Fibroblast of skin of abdomen (primary cell): ENCODE data around the gene COL26A1.

Source experiments
- DNase-seq: peaks from one replicate; pipeline ENCODE4 v3.0.0-alpha.2; 2013

The COL26A1 gene

GRCh38 chr7:101373812-101374614, 11.3 kb downstream of the COL26A1 start:
- DNase-seq: no peak

GRCh38 chr7:101374990-101375389, 12.3 kb downstream of the COL26A1 start:
- no peak for DNase-seq

- DNase-seq: no peak
Measured at GRCh38 chr7:101376601-101377000, 13.9 kb downstream of the COL26A1 start.

GRCh38 chr7:101377189-101377736, 14.6 kb downstream of the COL26A1 start:
- DNase-seq: peak; percentile 28

- DNase-seq: peak; percentile 55
Measured at GRCh38 chr7:101378751-101379174, 16.1 kb downstream of the COL26A1 start.

- DNase-seq: no peak
Measured at GRCh38 chr7:101379302-101379701, 16.6 kb downstream of the COL26A1 start.

- DNase-seq: no peak
Measured at GRCh38 chr7:101381549-101382111, 19.0 kb downstream of the COL26A1 start.

GRCh38 chr7:101382937-101383336, 20.3 kb downstream of the COL26A1 start:
- DNase-seq: no peak

- no peak for DNase-seq
Measured at GRCh38 chr7:101386177-101386557, 23.5 kb downstream of the COL26A1 start.

GRCh38 chr7:101386558-101387231, 24.0 kb downstream of the COL26A1 start:
- DNase-seq: peak; percentile 33

- DNase-seq: no peak
Measured at GRCh38 chr7:101390901-101391301, 28.2 kb downstream of the COL26A1 start.

GRCh38 chr7:101391991-101392390, 29.3 kb downstream of the COL26A1 start:
- no peak for DNase-seq

GRCh38 chr7:101393865-101394264, 31.2 kb downstream of the COL26A1 start:
- no peak for DNase-seq

GRCh38 chr7:101395376-101395775, 32.7 kb downstream of the COL26A1 start:
- DNase-seq: no peak

- no peak for DNase-seq
Measured at GRCh38 chr7:101397243-101397642, 34.6 kb downstream of the COL26A1 start.

GRCh38 chr7:101397770-101398324, 35.2 kb downstream of the COL26A1 start:
- no peak for DNase-seq

- no peak for DNase-seq
Measured at GRCh38 chr7:101398396-101399289, 36.0 kb downstream of the COL26A1 start.

GRCh38 chr7:101399759-101400158, 37.1 kb downstream of the COL26A1 start:
- DNase-seq: no peak

- DNase-seq: no peak
Measured at GRCh38 chr7:101400751-101401150, 38.1 kb downstream of the COL26A1 start.

- DNase-seq: no peak
Measured at GRCh38 chr7:101401390-101402080, 38.9 kb downstream of the COL26A1 start.

- DNase-seq: peak; percentile 79
Measured at GRCh38 chr7:101402081-101402779, 39.6 kb downstream of the COL26A1 start.
